NCI-H2196 treated with DMSO at 0.1 percent for 48 hours (cell line): ENCODE measurements around the gene SH2D1B.

Experiments used
- DNase-seq: peaks from one replicate; lab custom pipeline; 2025; ENCODE audit not compliant: unreplicated experiment; lab: John Stamatoyannopoulos, UW

The SH2D1B gene

DNA sequence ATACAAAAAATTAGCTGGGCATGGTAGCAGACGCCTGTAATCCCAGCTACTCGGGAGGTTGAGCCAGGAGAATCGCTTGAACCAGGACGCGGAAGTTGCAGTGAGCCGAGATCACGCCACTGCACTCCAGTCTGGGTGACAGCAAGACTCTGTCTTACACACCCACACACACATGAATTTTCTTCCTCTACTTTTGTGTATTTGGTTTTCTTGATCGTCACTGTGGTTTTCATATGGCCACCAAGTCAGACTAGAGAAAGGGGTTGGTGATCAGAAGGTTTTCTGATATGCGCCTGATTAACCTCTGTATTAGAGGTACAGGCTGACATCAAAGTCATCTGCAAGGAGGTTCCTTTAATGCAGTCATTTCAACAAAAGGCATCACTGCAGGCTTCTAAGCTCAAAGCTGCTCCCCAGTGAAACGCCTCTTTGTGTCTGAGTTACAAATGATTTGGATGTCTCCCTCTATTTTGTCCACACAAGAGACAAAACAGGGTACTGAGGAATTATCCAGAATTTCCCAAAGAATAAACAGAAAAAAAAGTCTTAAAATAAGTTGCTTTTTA, 11.1 kb downstream of the SH2D1B start:
- no peak for DNase-seq

- DNase-seq, result no peak
Measured at GRCh38 chr1:162398999-162399580, 12.8 kb downstream of the SH2D1B start.

DNA sequence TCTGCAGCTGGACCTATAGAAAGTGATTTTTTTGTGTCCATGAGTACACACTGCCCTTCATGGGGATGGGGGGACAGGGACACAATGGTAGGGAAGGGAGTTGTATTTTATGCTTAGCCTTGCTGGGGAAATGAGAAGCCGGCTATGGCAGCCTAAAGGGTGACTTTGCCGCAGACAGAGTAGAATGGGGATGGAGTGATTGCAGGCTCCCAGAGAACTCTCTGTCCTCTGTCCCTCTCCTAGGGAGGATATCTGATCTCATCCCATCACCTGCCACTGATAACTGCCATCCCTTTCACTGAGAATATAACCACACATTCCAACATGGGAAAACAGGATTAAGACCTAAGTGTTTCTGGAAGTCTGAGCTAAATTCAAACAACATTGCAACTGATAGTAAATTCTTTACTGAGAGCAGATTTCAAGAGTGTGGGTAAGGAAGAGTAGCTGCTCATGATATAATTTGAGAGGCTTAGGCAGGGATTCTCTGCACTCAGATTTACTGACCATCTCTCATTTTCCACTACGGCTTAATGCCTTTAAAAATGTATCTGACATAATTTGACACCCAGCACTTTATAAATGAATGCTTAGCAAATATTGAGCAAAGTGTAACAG, 13.9 kb downstream of the SH2D1B start:
- DNase-seq, result no peak

- no peak for DNase-seq
Measured at GRCh38 chr1:162397039-162397448, 14.9 kb downstream of the SH2D1B start.

- no peak for DNase-seq
Measured at GRCh38 chr1:162396201-162396906, 15.6 kb downstream of the SH2D1B start.

GRCh38 chr1:162391790-162392563, 20.0 kb downstream of the SH2D1B start:
- DNase-seq, result peak; percentile 20

- DNase-seq, result no peak
Measured at GRCh38 chr1:162390396-162391185, 21.3 kb downstream of the SH2D1B start.

DNA sequence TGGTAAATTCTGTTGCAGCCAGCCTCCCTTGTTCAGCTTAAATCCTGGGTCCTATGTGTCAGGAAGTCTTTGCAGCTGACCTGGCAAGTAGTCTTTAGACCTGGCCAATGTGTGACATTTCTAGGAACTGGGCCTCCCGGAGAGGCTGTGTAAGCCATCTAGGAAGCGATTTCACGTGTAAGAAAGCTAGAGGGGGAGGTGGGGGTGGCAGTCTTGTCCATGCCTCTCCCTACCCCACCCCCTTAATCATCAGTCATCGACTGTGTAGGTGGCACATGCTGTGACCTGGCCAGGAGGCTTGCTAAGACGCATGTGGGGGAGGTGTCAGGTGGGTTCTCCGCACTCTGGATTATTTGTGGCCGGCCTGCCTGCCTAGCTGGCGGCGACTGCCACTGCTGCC, 22.0 kb downstream of the SH2D1B start:
- no peak for DNase-seq

GRCh38 chr1:162389021-162389818, 22.7 kb downstream of the SH2D1B start:
- no peak for DNase-seq

DNA sequence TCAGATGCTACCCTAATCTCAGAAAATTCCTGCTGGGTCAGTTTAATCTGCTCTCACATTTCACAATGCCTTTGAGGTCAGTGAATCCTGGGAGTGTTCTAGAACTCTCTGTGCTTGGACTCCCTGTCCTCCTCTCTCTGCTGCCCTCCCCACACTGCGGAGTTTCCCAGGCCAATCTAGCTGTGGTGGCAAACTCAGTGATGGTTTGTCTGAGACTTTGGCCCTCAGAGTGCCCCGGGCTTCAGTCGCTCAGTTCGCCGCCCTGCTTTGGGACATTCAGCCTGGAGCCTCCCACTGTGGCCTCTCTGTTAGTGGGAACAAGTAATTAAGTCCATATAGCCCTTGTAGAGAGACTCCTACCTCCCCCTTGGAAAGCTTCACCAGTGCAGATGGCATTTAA, 23.3 kb downstream of the SH2D1B start:
- DNase-seq, result no peak

GRCh38 chr1:162388083-162388594, 23.8 kb downstream of the SH2D1B start:
- no peak for DNase-seq

GRCh38 chr1:162387226-162388082, 24.5 kb downstream of the SH2D1B start:
- no peak for DNase-seq

- no peak for DNase-seq
Measured at GRCh38 chr1:162386292-162387225, 25.4 kb downstream of the SH2D1B start.

DNA sequence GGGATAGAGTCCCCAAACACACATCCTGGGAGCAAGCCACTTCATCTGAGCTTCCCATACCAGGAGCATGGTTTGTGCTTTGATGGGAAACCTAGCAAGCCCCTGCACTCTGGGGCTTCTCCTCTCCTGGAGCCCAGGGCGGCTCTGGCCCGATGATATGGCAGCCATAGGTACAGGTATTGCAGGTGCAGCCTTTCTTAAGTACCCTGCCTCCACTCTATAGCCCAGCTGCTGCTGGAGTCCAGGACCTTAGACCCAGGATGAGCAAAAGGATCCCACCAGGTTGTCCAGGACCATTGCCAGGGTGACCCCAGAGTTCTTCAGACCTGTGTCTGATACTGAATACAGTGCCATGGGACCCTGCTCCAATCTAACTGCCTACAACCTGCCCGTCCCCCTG, 26.2 kb downstream of the SH2D1B start:
- DNase-seq, result no peak

- DNase-seq, result no peak
Measured at GRCh38 chr1:162385280-162385623, 26.7 kb downstream of the SH2D1B start.

- DNase-seq, result no peak
Measured at GRCh38 chr1:162384601-162385279, 27.2 kb downstream of the SH2D1B start.

GRCh38 chr1:162384116-162384515, 27.8 kb downstream of the SH2D1B start:
- no peak for DNase-seq
